ENCODE data around the gene RPS15. TPM values are rescaled to one million over a fixed set of nuclear protein-coding genes. Genes with fewer than 3 reads are reported as not detected.

RPS15 gene
- total RNA-seq, 1 donor from 2014 or later, result 938 TPM

GRCh38 chr19:1430246-1430645 lies 8.0 kb upstream of the RPS15 start:
- TF ChIP-seq, protein P1, sequence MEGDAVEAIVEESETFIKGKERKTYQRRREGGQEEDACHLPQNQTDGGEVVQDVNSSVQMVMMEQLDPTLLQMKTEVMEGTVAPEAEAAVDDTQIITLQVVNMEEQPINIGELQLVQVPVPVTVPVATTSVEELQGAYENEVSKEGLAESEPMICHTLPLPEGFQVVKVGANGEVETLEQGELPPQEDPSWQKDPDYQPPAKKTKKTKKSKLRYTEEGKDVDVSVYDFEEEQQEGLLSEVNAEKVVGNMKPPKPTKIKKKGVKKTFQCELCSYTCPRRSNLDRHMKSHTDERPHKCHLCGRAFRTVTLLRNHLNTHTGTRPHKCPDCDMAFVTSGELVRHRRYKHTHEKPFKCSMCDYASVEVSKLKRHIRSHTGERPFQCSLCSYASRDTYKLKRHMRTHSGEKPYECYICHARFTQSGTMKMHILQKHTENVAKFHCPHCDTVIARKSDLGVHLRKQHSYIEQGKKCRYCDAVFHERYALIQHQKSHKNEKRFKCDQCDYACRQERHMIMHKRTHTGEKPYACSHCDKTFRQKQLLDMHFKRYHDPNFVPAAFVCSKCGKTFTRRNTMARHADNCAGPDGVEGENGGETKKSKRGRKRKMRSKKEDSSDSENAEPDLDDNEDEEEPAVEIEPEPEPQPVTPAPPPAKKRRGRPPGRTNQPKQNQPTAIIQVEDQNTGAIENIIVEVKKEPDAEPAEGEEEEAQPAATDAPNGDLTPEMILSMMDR (IDR thresholded peaks at IDR 0.05; ENCODE audit: unreplicated experiment), result no peak
- Mint-ChIP-seq H3K27me3 (no peaks in the 10 kb centered on the region), H3K36me3 (ENCODE audit: insufficient read depth) (peaks cover 3% of the 10 kb centered on the region)

DNA sequence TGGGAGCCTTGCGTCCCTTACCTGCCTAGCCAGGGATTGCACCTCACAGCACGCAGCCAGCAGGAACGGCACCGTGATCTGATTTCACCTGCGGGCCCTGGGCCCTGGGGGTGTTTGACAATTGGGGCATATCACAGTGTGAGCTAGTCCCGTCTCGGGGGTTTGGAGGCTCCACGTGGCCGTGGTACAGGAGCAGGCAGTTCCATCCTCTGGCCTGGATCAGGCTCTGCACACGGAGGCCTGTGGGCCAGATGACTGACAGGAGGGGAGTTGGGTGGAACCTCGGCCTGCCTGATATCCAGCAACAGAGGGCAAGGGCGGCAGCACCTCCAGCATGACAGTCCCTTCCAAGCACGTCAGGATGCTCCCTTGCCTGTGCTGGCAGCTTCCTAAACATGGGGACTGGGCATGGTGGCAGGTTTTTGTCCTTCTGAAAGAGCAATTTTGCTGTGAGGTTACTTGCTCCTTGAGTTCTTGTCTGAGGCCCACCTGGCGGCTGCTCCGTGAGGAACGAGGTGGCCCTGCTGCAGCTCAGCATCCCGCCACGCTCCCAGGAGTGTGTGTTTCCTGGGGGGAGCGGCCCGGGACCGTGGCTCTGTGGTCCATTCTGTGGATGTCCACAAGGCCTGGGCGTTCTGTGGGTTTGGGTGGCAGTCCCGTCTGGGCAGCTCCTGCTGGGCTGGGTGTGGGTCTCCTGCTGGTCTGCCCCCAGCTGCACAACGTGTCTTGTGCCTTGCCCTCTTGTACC lies 6.3 kb upstream of the RPS15 start:
- DNase-seq (ENCODE audit: low spot score, unreplicated experiment), result no peak
- Mint-ChIP-seq H3K27me3 (no peaks in the 10 kb centered on the region), H3K36me3 (ENCODE audit: insufficient read depth) (peaks cover 6% of the 10 kb centered on the region), H3K4me1 (ENCODE audit: low read depth) (no peaks in the 10 kb centered on the region), H3K9me3 (ENCODE audit: low read depth) (no peaks in the 10 kb centered on the region), H3K27ac (no peak overlapping the region), H3K4me3 (ENCODE audit: low read depth) (no peak overlapping the region)
- TF ChIP-seq, protein P1 (IDR thresholded peaks at IDR 0.05; ENCODE audit: unreplicated experiment), result no peak

More at GRCh38 chr19:1430246-1430645, 8.0 kb upstream of the RPS15 start:
- H3K4me1 Mint-ChIP-seq (ENCODE audit: low read depth), result no peaks in the 10 kb centered on the region
- DNase-seq (ENCODE audit: low spot score, unreplicated experiment), result no peak
- H3K27ac Mint-ChIP-seq, result peak overlapping the region; percentile 52
- H3K9me3 Mint-ChIP-seq (ENCODE audit: low read depth), result no peaks in the 10 kb centered on the region
- H3K4me3 Mint-ChIP-seq (ENCODE audit: low read depth), result no peak overlapping the region

DNA sequence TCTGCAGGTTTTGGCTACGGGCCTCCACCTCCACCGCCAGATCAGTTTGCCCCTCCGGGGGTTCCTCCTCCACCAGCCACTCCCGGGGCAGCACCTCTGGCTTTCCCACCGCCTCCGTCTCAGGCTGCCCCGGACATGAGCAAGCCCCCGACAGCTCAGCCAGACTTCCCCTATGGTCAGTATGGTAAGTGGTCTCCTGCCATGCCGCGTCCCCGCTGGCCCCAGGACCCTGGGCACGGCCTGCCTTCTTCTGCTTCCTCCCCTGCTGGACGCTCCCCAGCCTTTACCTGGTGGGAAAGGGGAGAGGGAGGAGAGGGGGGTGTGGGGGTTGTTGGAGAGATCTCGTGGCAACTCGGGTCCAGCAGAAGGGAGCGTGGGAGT lies 5.7 kb upstream of the RPS15 start:
- peaks cover 6% of the 10 kb centered on the region for H3K36me3 Mint-ChIP-seq (ENCODE audit: insufficient read depth)
- H3K9me3 Mint-ChIP-seq (ENCODE audit: low read depth), result no peaks in the 10 kb centered on the region
- H3K27ac Mint-ChIP-seq, result no peak overlapping the region
- H3K4me3 Mint-ChIP-seq (ENCODE audit: low read depth), result no peak overlapping the region
- H3K4me1 Mint-ChIP-seq (ENCODE audit: low read depth), result no peaks in the 10 kb centered on the region
- H3K27me3 Mint-ChIP-seq, result no peaks in the 10 kb centered on the region
- no peak for DNase-seq (ENCODE audit: low spot score, unreplicated experiment)
- TF ChIP-seq, protein P1 (IDR thresholded peaks at IDR 0.05; ENCODE audit: unreplicated experiment), result no peak

DNA sequence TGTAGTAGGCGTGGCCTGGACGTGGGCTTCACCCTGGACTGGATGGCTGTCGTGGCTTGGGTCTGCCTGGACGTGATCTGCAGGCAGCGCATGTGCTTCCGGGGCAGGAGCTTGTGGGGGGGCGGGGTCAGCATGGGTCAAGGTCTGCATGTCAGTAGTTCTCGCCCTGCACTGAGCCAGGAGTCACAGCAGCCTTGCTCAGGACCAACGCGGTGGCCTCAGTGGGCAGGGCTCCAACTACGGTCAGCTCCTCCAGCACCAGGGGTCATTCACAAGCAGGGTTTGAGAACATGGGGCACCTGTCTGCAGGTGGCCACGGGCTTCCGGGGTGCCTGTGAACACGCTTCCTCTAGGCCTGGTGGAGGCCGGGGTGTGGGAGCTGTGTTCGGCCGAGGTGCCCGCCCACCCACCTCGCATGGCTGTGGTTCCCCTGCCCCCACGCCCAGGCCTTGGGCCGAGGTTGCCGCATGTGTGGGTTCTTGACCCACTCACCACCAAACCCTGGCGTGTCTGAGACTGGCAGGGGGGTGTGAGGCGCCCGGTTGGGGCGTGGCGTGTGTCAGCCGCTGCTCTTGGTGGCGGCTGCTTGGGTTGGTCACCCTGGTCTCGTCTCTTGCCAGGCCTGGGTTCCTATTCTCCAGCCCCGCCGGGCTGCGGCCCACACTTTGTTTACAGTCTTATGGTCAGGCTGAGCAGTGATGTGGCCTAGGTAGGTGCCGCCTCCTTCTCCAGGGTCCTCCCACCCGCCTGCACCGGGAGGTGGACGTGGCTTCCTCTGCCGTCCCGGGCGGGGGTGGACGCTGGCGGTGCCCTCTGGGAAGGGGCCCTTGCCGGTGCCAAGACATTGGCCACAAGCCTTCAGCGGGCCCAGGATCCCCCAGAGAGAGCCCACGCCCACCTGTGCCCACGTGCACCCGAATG lies 4.8 kb upstream of the RPS15 start:
- TF ChIP-seq, protein P1 (IDR thresholded peaks at IDR 0.05; ENCODE audit: unreplicated experiment), result no peak

DNA sequence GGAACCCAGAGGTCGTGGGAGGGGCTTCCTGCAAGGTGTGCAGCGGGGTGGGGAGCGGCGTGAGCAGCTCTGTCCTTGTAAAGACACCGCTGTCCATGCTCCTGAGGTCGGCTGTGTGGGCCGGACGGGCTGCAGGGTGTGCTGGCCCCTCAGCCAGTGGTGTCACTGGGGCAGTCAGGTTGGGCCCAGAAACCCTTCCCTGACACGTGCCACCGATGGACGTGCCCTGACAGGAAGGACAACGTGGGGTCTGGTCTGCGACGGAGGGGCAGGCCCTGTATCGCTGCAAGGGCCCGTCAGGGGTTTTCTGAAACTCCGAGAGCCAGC lies 4.2 kb upstream of the RPS15 start:
- TF ChIP-seq, protein P1 (IDR thresholded peaks at IDR 0.05; ENCODE audit: unreplicated experiment), result no peak
- Mint-ChIP-seq H3K9me3 (ENCODE audit: low read depth) (no peaks in the 10 kb centered on the region), H3K4me3 (ENCODE audit: low read depth) (no peak overlapping the region), H3K27me3 (no peaks in the 10 kb centered on the region), H3K36me3 (ENCODE audit: insufficient read depth) (peaks cover 6% of the 10 kb centered on the region), H3K4me1 (ENCODE audit: low read depth) (no peaks in the 10 kb centered on the region), H3K27ac (no peak overlapping the region)
- DNase-seq (ENCODE audit: low spot score, unreplicated experiment), result no peak

More for the DNA sequence above, 4.8 kb upstream of the RPS15 start:
- Mint-ChIP-seq H3K4me3 (ENCODE audit: low read depth) (no peak overlapping the region), H3K27me3 (no peaks in the 10 kb centered on the region), H3K9me3 (ENCODE audit: low read depth) (no peaks in the 10 kb centered on the region), H3K4me1 (ENCODE audit: low read depth) (no peaks in the 10 kb centered on the region), H3K27ac (no peak overlapping the region), H3K36me3 (ENCODE audit: insufficient read depth) (peaks cover 6% of the 10 kb centered on the region)
- DNase-seq (ENCODE audit: low spot score, unreplicated experiment), result no peak
